Raji (cell line): Measurements from ENCODE around the gene SPOP.

Experiments
- POLR2A ChIP-seq: IDR thresholded peaks from 2 replicates; pipeline ENCODE4 v1.6.1; 2011; ENCODE audit warnings: low read depth, low read length, control low read depth; ENCODE audit not compliant: insufficient read depth

Gene SPOP

GRCh38 chr17:49567871-49568694, 109.8 kb downstream of the SPOP start:
- TF ChIP-seq POLR2A = no peak

DNA sequence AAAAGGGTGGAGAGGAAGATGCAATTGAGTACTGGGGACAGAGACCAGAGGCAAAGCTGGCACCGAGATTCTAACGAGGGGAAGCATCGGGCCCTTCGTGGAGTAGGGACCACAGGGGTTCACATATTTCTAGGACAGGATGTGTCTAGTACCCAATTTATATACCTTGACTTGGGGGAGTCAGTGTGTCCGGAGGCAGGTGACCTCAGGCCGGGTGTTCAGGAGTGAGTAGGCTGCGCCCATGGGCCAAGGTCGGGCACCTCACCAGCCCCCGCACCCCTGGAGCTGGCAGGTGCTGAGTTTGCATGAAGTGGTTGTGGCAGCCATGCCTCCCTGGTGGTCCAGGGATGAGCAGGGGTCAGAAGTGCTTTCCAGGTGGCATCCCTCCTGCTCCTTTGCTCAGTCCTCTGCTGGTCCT, 110.8 kb downstream of the SPOP start:
- no peak for TF ChIP-seq POLR2A

DNA sequence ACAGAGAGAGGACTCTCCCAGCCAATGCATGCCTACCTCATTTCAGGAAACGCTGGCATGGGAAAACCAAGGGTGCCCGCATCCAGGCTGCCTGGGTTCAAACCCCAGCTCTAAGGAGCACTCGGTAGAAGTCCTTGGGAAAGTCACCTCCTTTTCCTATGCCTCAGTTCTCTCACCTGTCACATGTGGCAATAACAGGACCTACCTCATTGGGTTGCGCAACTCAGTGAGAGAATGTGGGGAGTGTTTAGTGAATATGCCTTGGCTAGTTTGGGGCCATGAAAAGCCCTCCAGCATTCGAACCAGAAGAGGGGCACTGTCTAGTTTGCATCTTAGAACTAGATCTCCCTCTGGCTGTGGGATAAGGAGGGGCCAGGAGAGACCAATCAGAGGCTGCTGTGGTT, 111.2 kb downstream of the SPOP start:
- no peak for TF ChIP-seq POLR2A

DNA sequence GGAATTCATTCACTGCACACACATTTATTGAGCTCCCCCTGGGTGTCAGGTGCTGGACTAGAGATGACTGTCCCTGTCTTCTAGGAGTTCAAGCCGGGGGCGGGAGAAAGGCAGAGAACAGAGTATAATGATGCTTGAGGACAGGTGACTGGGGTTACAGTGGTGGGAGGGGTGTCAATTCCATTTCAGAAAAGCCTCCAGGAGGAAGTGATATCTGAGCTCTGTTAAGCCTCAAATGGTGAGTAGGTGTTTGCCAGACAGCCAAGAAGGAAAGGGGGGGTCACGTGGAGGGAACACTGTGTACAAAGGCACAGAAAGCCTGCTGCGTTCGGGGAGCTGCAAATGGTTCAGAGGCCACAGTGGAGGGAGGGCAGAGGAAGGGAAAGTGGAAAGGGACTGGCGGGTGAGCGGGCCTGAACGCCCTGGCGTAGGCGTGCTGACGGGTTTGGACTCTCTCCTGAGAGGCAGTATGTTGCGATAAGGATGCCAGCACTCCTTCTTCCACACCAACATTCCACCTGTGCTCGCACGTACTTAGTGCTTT, 111.9 kb downstream of the SPOP start:
- no peak for TF ChIP-seq POLR2A

GRCh38 chr17:49564638-49565037, 113.3 kb downstream of the SPOP start:
- no peak for TF ChIP-seq POLR2A

DNA sequence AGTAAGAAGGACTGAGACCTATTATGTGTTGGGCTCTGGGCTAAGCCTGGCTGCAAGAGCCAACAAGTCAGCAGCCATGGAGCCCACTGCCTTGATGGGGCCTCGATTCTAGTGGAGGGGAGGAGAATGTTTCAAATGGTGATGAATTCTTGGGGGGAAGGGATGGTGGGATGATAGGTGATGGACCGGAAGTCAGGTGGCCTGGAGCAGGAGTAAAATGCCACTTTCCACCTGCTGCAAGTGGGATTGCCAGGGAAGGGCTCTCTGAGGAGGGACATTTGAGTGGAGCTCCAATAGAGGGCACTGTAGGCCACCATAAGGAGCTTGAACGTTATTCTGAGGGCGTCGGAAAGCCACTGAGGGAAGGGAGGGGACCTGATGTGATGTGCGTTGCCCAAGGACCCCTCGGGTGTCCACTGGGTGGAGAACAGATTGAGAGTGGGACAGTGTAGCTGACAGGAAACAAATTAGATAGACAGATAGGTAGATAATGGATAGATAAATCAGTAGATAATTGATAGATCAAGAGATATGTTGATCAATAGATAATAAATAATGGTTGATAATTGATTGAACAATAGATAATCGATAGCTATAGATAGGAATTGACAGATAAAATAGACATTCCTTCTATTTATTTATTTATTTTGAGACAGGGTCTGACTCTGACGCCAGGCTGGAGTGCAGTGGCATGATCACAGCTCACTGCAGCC, 120.4 kb downstream of the SPOP start:
- no peak for TF ChIP-seq POLR2A

DNA sequence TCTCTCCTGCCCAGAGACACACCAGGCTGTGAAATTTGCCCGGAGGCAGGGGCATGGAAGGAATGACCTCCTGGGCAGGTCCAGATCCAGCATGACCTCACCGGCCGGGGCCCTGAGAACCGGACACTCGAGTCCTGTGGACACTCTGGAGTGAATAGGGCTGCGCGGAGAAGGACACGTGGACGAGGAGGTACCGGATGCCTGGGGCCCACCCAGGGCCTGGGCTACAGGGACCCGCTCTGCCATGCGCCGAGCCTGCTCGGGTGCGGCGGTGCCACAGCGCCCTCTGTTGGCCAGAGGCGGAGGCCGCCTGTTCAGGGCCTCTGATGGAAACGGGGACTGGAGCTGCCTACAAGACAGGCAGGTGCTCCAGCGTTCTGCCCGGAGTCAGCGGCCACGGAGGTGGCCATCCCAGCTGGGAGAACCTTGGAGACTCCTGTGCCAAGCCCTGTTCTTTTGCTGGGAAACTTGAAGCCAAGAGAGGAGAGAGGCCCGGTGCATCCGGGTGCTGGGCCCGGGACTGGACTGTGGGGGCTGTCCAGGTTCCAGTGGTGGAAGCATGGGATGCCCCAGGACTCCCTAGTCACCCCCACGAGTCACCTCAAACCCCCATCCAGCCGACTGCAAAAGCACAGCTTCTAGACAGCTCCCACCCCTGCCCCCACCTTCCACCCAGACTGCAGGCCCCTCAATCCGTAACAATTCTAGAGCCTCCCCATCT, 121.5 kb downstream of the SPOP start:
- peak; percentile 47; the same call in 1 of the 2 replicates for TF ChIP-seq POLR2A

- no peak for TF ChIP-seq POLR2A
These were observed 122.2 kb downstream of the SPOP start for GRCh38 chr17:49555495-49556222.

GRCh38 chr17:49554694-49555494, 123.0 kb downstream of the SPOP start:
- no peak for TF ChIP-seq POLR2A

GRCh38 chr17:49553676-49554335, 124.1 kb downstream of the SPOP start:
- TF ChIP-seq POLR2A = no peak

DNA sequence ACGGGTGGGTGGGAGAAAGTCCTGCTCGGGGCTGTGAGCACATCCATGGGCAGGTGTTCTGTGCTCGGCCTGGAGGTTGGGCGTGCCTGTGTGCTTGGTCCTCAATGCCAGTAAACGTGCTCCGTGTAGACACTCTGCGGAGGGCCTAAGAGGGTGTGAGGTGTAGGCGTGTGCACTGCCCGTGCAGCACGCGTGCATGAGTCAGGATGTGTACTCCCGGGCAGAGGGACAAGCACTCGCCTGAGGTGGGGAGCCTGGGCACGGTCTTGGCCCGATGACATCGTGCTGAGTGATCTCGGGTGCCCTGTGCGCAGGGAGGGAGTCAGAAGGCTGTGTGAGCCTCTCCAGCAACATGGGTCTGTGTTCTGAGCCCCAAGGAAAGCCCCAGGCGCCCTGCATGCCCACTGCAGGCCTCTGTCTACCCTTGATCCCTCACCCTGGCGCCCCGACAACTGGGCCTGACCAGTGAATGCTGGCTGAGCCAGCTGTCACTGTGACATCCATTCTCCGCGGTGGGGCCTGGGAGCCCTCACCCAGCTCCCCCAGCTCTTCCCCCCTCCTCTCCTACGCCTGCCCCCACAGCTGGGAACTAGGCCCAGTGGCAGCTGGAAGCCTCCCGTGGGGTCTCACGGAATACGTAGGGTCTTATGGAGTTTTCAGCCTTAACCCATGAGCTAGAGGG, 125.7 kb downstream of the SPOP start:
- no peak for TF ChIP-seq POLR2A

DNA sequence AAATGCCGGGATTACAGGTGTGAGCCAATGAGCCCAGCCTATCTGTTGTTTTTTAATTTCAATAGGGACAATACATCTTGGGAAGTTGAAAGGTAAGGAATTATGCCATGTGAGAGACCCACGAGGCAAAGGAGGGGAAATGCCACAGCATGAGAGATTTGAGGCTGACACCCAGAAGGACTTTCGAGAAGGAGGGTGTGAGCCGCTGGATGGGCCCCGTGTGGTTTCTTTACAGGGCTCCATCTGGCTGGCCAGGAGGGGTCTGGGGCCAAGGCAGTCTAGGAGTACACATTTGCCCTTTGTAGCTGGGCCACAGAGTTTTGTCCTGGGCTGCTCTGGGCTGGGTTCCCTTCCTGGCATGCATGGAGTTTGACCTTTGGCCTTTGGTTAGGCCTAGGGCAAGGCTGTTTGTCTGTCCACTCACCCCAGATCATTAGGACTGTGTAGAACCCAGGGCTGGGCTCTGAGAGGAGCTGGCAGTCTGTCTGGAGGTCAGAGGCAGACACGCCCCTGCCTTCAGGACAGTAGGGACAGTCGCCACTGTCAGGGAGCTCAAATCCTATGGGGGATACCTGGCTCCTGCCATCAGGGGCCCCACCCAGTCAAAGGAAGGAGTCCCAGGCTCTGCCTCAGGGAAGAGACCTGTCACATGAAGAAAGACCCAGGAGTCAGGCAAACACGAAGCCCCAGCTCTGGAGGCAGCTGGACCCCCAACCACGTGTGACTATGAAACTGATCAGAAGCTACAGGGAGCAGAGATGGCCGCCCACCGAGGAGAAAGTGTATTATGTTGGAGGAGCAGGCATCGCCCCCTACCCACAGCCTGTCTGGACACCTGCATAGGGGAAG, 126.5 kb downstream of the SPOP start:
- TF ChIP-seq POLR2A = no peak
